GM12875 (cell line): Measurements from ENCODE around the gene TUBB8B.
"Not testable (repeated sequence)": the region's sequence is repeated elsewhere in the genome, so short reads cannot be mapped to it uniquely, and the experiment has no call there.

Experiments
- H3K4me3 ChIP-seq: one replicate; pipeline ENCODE4 v1.5.1; 2011; ENCODE audit warnings: low read depth, low read length, control low read depth
- CTCF ChIP-seq: IDR thresholded peaks from 2 replicates; pipeline ENCODE4 v1.5.1; 2011; ENCODE audit warnings: low read depth, mild to moderate bottlenecking, control low read depth, inconsistent platforms, low read length, moderate library complexity, borderline replicate concordance; ENCODE audit not compliant: insufficient read depth

The TUBB8B gene

GRCh38 chr18:49176-49665, at the start of gene TUBB8B:
Gene TUBB8B (minus strand): TSS chr18:49615. CDS start chr18:49557, 58 bp downstream.
- not testable (repeated sequence) for H3K4me3 ChIP-seq

GRCh38 chr18:97252-97914, 48.0 kb upstream of the TUBB8B start:
- not testable (repeated sequence) for H3K4me3 ChIP-seq
- TF ChIP-seq CTCF = peak; percentile 65

- not testable (repeated sequence) for H3K4me3 ChIP-seq
These were observed 47.3 kb upstream of the TUBB8B start for GRCh38 chr18:96767-97131.

GRCh38 chr18:96101-96766, 46.8 kb upstream of the TUBB8B start:
- H3K4me3 ChIP-seq = not testable (repeated sequence)

- H3K4me3 ChIP-seq = not testable (repeated sequence)
These were observed 46.2 kb upstream of the TUBB8B start for GRCh38 chr18:95580-95979.

GRCh38 chr18:93897-94408, 44.5 kb upstream of the TUBB8B start:
- H3K4me3 ChIP-seq = not testable (repeated sequence)

GRCh38 chr18:91561-91960, 42.1 kb upstream of the TUBB8B start:
- H3K4me3 ChIP-seq = not testable (repeated sequence)

GRCh38 chr18:90396-91193, 41.2 kb upstream of the TUBB8B start:
- H3K4me3 ChIP-seq = not testable (repeated sequence)

- not testable (repeated sequence) for H3K4me3 ChIP-seq
These were observed 39.7 kb upstream of the TUBB8B start for GRCh38 chr18:89124-89523.

- H3K4me3 ChIP-seq = not testable (repeated sequence)
These were observed 35.4 kb upstream of the TUBB8B start for GRCh38 chr18:84801-85200.

- H3K4me3 ChIP-seq = not testable (repeated sequence)
These were observed 33.3 kb upstream of the TUBB8B start for GRCh38 chr18:82626-83209.

GRCh38 chr18:80881-81280, 31.5 kb upstream of the TUBB8B start:
- H3K4me3 ChIP-seq = not testable (repeated sequence)

GRCh38 chr18:80202-80601, 30.8 kb upstream of the TUBB8B start:
- H3K4me3 ChIP-seq = not testable (repeated sequence)

GRCh38 chr18:75525-76160, 26.2 kb upstream of the TUBB8B start:
- H3K4me3 ChIP-seq = not testable (repeated sequence)
